Stimulated activated memory B cell treated with anti-CD40 and anti-IgM and Interleukin-4, amounts not matched to agents 10 μg/mL and 1 μg/mL and 100 μg/mL, for 72 hours (primary cell): Measurements from ENCODE around the gene PSMD14.

Experiments
- ATAC-seq: fragments of 150-1000 bp; cut with Tn5 transposase; 2 replicates; pipeline ENCODE4 v1.10.0; 2021
- H3K27ac Mint-ChIP-seq: one replicate; pipeline ENCODE4 v1.8.0; 2022; ENCODE audit warnings: mild to moderate bottlenecking, mixed read lengths
- H3K27me3 Mint-ChIP-seq: one replicate; pipeline ENCODE4 v1.8.0; 2022; ENCODE audit warnings: mixed read lengths
- H3K36me3 Mint-ChIP-seq: one replicate; pipeline ENCODE4 v1.8.0; 2022; ENCODE audit warnings: mixed read lengths
- H3K4me1 Mint-ChIP-seq: one replicate; pipeline ENCODE4 v1.8.0; 2022; ENCODE audit warnings: mixed read lengths
- H3K4me3 Mint-ChIP-seq: one replicate; pipeline ENCODE4 v1.8.0; 2022; ENCODE audit warnings: mild to moderate bottlenecking, moderate library complexity, mixed read lengths
- H3K9me3 Mint-ChIP-seq: one replicate; pipeline ENCODE4 v1.8.0; 2022; ENCODE audit warnings: mixed read lengths

The PSMD14 gene

GRCh38 chr2:161426922-161427663 lies 118.9 kb downstream of the PSMD14 start:
- ATAC-seq: no peak
- Mint-ChIP-seq H3K36me3 (peaks cover 6% of the 10 kb centered on the region), H3K27me3 (peaks cover 70% of the 10 kb centered on the region), H3K27ac (no peak overlapping the region), H3K4me3 (peak overlapping the region; percentile 58), H3K4me1 (peaks cover 21% of the 10 kb centered on the region), H3K9me3 (peaks cover 6% of the 10 kb centered on the region)

- H3K27me3 Mint-ChIP-seq: peaks cover 68% of the 10 kb centered on the region
- H3K36me3 Mint-ChIP-seq: peaks cover 6% of the 10 kb centered on the region
- no peak overlapping the region for H3K27ac Mint-ChIP-seq
- H3K4me3 Mint-ChIP-seq: peak overlapping the region; percentile 58
- H3K4me1 Mint-ChIP-seq: peaks cover 21% of the 10 kb centered on the region
- no peak for ATAC-seq
- peaks cover 4% of the 10 kb centered on the region for H3K9me3 Mint-ChIP-seq
These were observed 119.7 kb downstream of the PSMD14 start for GRCh38 chr2:161427664-161428587.

DNA sequence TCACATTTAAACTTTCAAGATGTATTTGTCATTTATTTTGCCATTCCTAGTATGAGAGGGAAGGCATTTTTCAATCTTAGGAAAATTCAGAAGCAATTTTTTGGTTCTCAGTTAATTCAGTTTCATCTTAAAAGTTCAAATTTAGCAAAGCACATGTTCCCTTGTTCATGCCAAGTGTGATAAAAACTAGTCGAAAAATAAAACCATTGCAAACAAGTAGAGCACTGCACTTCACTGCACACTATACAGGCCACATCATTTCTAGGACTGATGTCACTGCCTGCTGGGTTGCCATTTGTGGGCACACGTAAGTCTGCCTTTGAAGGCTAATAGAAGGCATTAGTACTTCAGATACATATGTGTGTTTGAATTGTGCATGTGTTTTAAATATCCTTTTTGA lies 122.2 kb downstream of the PSMD14 start:
- peaks cover 10% of the 10 kb centered on the region for H3K4me1 Mint-ChIP-seq
- no peaks in the 10 kb centered on the region for H3K36me3 Mint-ChIP-seq
- H3K9me3 Mint-ChIP-seq: no peaks in the 10 kb centered on the region
- H3K27me3 Mint-ChIP-seq: peaks cover 65% of the 10 kb centered on the region
- ATAC-seq: no peak
- no peak overlapping the region for H3K4me3 Mint-ChIP-seq
- H3K27ac Mint-ChIP-seq: no peak overlapping the region

DNA sequence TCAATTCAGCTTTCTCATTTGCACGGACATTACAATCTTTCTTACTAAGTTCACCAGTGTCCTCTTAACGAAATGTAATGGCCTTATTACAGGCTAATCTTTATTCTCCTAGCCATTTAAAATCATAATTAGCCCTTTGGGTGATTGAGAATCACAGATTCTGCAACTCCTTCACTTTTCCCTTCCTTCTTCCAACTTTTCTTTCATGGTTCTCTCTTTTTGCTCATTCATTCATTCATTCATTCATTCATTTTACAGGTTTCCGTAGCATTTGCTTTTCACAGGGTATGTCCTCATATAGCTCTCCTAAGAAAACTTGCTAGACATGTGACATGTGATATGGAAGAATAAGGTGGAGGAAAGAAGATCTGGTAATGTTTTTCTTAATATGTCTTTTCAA lies 123.9 kb downstream of the PSMD14 start:
- ATAC-seq: no peak
- H3K27me3 Mint-ChIP-seq: peaks cover 56% of the 10 kb centered on the region
- no peaks in the 10 kb centered on the region for H3K36me3 Mint-ChIP-seq
- no peak overlapping the region for H3K27ac Mint-ChIP-seq
- H3K4me3 Mint-ChIP-seq: no peak overlapping the region
- no peaks in the 10 kb centered on the region for H3K9me3 Mint-ChIP-seq
- H3K4me1 Mint-ChIP-seq: peaks cover 7% of the 10 kb centered on the region

GRCh38 chr2:161434118-161434517 lies 125.9 kb downstream of the PSMD14 start:
- H3K36me3 Mint-ChIP-seq: no peaks in the 10 kb centered on the region
- H3K27ac Mint-ChIP-seq: no peak overlapping the region
- no peaks in the 10 kb centered on the region for H3K9me3 Mint-ChIP-seq
- H3K4me1 Mint-ChIP-seq: no peaks in the 10 kb centered on the region
- H3K4me3 Mint-ChIP-seq: no peak overlapping the region
- ATAC-seq: no peak
- peaks cover 55% of the 10 kb centered on the region for H3K27me3 Mint-ChIP-seq

DNA sequence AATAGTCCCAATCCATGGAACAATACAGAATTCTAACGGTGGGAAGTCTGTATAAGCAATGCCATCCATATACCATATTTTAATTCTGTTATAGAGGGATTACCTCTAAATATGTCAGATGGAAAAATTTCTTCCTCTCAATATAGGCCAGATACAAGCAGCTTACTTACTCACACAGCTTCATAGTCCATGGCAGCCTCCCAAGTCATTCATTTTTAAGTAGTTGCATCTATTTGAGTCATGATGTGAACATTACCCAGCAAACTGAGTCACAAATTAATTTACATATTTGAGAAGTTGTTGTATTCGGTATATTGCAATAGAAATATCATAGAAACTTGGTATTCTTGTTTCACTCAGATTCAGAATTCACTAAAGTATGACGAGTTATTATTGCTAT lies 128.2 kb downstream of the PSMD14 start:
- no peak for ATAC-seq
- H3K9me3 Mint-ChIP-seq: no peaks in the 10 kb centered on the region
- H3K36me3 Mint-ChIP-seq: no peaks in the 10 kb centered on the region
- H3K27ac Mint-ChIP-seq: no peak overlapping the region
- H3K27me3 Mint-ChIP-seq: peaks cover 43% of the 10 kb centered on the region
- no peak overlapping the region for H3K4me3 Mint-ChIP-seq
- H3K4me1 Mint-ChIP-seq: no peaks in the 10 kb centered on the region

DNA sequence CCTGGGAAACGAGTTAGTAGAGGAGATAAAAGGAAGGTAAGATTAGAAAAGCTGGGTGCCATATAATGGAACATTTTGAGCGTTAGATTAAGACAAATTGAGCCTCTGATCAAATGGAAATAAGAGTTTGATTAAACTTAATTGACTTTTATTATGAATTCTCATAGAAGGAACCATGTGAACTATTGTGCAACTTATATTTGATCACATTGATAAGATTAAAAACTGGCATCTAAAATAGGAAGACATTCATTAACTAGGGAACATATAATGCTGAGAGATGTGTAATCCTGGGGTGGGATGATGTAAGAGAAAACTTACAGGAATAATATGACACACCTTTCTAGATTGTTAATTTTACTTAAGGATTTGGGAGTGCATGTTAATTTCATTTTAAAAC lies 130.4 kb downstream of the PSMD14 start:
- H3K27ac Mint-ChIP-seq: no peak overlapping the region
- H3K36me3 Mint-ChIP-seq: no peaks in the 10 kb centered on the region
- no peak for ATAC-seq
- no peaks in the 10 kb centered on the region for H3K9me3 Mint-ChIP-seq
- peaks cover 30% of the 10 kb centered on the region for H3K27me3 Mint-ChIP-seq
- no peak overlapping the region for H3K4me3 Mint-ChIP-seq
- H3K4me1 Mint-ChIP-seq: no peaks in the 10 kb centered on the region

GRCh38 chr2:161445097-161445496 lies 136.9 kb downstream of the PSMD14 start:
- Mint-ChIP-seq H3K27me3 (no peaks in the 10 kb centered on the region), H3K4me1 (no peaks in the 10 kb centered on the region), H3K36me3 (no peaks in the 10 kb centered on the region), H3K9me3 (no peaks in the 10 kb centered on the region), H3K27ac (no peak overlapping the region), H3K4me3 (no peak overlapping the region)
- no peak for ATAC-seq

DNA sequence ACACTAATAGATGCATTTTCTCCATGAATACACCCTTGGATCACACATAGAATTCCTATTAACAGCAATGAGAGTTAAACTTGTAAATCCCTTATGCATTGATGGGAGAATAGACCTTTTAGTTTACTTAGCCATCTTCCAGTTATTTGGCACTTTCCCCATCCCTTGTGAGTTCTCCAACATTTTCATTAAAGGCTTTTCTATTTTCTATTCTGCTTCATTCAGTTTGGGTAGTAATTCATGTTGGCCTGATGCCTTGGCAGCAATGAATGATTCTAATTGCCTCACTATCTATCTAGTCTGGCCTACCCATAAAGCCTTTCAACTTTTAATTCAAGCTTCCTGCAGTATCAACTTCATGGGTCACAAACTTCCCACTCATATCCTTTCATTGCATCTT lies 140.2 kb downstream of the PSMD14 start:
- H3K4me3 Mint-ChIP-seq: no peak overlapping the region
- H3K9me3 Mint-ChIP-seq: no peaks in the 10 kb centered on the region
- H3K27me3 Mint-ChIP-seq: no peaks in the 10 kb centered on the region
- H3K36me3 Mint-ChIP-seq: no peaks in the 10 kb centered on the region
- ATAC-seq: no peak
- no peak overlapping the region for H3K27ac Mint-ChIP-seq
- H3K4me1 Mint-ChIP-seq: no peaks in the 10 kb centered on the region
